Gastroesophageal sphincter (tissue), 3 donors: ENCODE measurements around the gene ELN.

Experiments used
- EP300 ChIP-seq: sonication (generic); formaldehyde crosslinking; IDR thresholded peaks from one replicate; pipeline ENCODE4 v1.6.1; 2017; ENCODE audit warnings: antibody characterized with exemption, mild to moderate bottlenecking
- POLR2A ChIP-seq, 2 donors: fragments of 450-650 bp; IDR thresholded peaks; one replicate each; pipeline ENCODE4 v1.6.1; 2017; ENCODE audit warnings: antibody characterized with exemption in 2 of 2, mild to moderate bottlenecking in 2 of 2, moderate library complexity in 1 of 2
- TF ChIP-seq, protein P1 (sequence below), 4 experiments: fragments of 200-600 bp in 2 of 4; fragments of 450-650 bp in 2 of 4; sonication (generic) in 1 of 4; IDR thresholded peaks; one replicate each; pipeline ENCODE4 v1.5.1; 2017 to 2019; ENCODE audit warnings: antibody characterized with exemption in 4 of 4, mild to moderate bottlenecking in 2 of 4, moderate library complexity in 2 of 4

DNA sequence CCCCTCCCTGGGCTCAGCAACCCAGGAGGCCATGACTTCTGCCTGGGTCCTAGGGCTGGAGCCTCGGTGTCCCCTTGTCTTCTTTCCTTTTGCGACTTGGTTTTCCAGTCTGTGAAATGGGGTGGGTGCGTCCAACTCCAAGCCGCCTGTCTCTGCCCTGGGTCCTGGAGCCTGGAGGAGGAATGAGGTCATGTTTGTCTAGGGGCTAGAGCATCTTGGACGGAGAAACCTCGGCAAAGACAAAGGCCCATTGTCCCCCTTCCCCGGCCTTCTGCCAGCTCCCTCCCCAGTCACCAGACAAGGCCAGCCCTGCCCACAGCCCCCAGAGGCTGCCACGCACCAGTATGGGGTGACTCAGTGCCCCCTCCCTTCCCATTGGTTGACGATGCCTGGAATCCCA lies 39.8 kb upstream of the ELN start:
- TF ChIP-seq, protein P1, sequence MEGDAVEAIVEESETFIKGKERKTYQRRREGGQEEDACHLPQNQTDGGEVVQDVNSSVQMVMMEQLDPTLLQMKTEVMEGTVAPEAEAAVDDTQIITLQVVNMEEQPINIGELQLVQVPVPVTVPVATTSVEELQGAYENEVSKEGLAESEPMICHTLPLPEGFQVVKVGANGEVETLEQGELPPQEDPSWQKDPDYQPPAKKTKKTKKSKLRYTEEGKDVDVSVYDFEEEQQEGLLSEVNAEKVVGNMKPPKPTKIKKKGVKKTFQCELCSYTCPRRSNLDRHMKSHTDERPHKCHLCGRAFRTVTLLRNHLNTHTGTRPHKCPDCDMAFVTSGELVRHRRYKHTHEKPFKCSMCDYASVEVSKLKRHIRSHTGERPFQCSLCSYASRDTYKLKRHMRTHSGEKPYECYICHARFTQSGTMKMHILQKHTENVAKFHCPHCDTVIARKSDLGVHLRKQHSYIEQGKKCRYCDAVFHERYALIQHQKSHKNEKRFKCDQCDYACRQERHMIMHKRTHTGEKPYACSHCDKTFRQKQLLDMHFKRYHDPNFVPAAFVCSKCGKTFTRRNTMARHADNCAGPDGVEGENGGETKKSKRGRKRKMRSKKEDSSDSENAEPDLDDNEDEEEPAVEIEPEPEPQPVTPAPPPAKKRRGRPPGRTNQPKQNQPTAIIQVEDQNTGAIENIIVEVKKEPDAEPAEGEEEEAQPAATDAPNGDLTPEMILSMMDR (IDR thresholded peaks at IDR 0.05): no peak
- TF ChIP-seq EP300 (no peak), POLR2A (IDR thresholded peaks at IDR 0.05) (no peak)
